T-helper 2 cell (primary cell): ENCODE data around the gene TAGLN2.
A peak's percentile ranks its signal among the peaks of the same experiment; 100 is the strongest.

Experiments
- DNase-seq, 5 experiments: peaks; one replicate each; pipeline versions ENCODE4 v3.0.0 to v3.0.0-alpha.2; 2012 to 2022

Gene TAGLN2

DNA sequence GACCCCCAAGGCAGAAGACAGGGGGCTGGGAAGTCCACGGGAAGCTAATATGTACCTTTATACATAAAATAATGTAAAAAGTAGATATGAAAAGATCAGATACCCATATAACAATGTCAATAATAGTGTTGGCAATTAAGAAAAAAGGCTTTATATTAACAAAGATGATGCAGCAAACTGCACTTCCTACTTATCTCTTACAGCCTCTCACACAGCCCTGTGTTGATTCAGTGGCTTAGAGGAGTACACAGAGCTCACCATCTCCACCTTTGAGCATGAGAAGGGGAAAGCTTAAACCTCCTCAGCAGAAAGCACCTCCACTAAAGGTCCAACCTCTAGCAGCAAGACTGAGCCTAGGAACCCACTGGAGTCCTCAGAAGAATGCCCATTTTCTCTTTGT, 55.7 kb downstream of the TAGLN2 start:
- DNase-seq: no peak

DNA sequence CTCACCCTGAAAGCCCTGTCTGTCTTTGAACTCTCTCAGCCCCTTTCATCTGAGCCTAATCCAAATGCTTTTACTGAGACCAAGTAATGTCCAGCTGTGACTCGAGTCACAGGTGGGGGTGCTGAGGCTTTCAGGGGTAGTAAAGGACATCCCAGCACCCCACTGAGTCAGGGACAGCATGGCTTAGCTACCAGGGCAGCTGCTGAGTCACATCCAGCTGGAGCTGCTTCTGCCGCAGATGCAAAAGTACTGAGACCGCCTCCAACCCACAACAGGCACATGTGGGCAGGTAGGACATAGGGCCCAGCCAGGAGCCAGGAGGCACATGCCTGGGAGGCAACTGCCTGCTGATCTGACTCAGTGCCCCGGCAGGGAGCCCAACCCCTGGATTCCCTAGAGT, 56.1 kb downstream of the TAGLN2 start:
- peak in 1 of 5 experiments; percentile 52 for DNase-seq

DNA sequence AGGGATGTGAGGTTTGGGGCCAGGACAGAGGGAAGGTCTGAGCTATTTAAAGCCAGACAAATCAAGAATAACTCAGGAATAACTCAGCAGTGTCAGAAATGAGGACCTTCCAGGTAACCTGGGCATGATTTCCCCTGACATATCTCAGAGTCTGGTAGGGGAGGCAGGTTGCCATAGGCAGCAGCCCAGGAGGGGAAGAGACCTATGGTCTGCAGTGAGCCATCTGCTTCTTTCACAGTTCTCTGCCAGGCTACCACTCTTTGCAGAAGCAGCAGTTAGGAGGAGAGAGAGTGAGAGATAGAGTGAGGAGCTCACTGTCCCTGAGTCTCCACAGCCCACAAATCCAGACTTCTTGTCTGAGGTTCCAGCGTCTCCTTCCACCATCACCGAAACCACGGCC, 56.5 kb downstream of the TAGLN2 start:
- no peak for DNase-seq
